ENCODE measurements around the gene ADAMTSL1.

DNA sequence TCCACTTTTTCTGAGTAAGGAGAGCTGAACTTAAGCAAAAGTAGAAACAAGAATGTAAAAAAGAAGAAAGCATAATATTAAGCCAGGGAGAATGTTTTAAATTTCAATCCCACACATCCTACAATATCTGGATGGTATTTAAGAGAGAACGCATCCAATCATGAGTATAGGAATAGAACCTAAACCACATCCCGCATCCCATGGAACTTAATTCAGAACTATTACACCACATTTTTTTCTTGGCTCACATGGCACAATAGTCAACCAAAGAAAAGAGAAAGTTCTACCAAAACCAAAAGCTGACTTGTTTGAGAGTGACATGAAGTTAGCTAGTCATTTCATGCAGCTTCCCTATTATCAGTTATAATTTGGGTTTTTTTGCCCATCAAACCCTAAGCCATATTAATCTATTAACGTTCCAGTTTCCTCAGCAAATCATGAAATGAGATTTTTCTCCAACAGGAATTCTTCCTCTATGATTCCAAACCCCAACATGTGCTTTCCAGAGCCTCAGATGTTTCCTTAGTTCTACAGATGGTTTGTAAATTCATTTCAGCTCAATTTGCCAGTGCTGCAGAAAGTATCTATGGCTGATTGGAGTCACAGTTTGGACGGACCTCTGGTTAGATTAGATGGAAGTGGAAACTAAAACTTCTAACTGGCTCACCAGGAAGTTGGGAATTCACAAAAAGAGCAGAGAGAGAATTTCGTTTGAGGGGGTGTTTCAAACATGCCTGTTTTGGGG, 22.5 kb downstream of the ADAMTSL1 start:
- TF ChIP-seq, protein P1, sequence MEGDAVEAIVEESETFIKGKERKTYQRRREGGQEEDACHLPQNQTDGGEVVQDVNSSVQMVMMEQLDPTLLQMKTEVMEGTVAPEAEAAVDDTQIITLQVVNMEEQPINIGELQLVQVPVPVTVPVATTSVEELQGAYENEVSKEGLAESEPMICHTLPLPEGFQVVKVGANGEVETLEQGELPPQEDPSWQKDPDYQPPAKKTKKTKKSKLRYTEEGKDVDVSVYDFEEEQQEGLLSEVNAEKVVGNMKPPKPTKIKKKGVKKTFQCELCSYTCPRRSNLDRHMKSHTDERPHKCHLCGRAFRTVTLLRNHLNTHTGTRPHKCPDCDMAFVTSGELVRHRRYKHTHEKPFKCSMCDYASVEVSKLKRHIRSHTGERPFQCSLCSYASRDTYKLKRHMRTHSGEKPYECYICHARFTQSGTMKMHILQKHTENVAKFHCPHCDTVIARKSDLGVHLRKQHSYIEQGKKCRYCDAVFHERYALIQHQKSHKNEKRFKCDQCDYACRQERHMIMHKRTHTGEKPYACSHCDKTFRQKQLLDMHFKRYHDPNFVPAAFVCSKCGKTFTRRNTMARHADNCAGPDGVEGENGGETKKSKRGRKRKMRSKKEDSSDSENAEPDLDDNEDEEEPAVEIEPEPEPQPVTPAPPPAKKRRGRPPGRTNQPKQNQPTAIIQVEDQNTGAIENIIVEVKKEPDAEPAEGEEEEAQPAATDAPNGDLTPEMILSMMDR (IDR thresholded peaks at IDR 0.05; ENCODE audit: extremely low read depth in 1 of 2, insufficient read depth in 1 of 2, low read depth in 1 of 2, low read length in 2 of 2): no peak
- TF ChIP-seq JUN (IDR thresholded peaks at IDR 0.05; ENCODE audit: borderline replicate concordance, insufficient read depth, insufficient read length, low read depth): no peak
